ENCODE results near the gene MRGPRD.

Gene MRGPRD

GRCh38 chr11:68942095-68942620, 38.6 kb downstream of the MRGPRD start:
- no peak for DNase-seq

DNA sequence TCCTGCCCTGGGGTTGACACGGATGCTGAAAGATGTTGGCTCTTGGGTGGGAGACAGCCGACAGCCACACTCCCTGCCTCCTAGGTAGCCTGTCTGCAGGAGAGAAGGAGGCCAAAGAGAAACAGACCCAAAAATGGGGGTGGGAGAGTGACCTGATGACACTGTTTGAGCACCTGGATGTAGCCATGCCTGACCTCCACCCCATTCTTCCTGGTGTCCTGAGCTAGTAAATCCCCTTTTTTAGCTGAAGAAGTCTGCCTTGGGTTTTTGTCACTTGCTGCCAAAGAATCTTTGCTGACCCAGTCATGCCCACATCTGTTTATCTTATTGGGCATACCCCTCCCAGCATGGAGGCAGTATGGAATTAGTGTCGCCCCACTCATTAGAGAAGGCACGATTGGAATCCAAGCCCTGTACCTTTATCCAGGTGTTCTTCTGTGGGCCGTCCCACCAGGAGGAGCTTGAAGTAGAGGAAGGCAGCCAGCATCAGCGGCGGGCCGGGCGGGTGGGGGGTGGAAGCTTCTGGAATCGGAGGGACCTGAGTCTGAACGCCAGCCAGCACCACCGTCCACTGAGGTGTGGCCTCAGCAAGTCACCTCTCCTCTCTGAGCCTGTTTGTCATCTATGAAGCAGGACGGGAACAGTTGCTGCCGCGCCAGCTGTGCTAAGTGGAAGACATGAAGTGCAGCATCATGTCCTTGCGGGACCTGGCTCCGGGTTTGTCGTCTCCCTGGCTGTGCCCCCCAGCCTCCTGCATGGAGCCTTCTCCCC, 39.3 kb downstream of the MRGPRD start:
- no peak for DNase-seq

DNA sequence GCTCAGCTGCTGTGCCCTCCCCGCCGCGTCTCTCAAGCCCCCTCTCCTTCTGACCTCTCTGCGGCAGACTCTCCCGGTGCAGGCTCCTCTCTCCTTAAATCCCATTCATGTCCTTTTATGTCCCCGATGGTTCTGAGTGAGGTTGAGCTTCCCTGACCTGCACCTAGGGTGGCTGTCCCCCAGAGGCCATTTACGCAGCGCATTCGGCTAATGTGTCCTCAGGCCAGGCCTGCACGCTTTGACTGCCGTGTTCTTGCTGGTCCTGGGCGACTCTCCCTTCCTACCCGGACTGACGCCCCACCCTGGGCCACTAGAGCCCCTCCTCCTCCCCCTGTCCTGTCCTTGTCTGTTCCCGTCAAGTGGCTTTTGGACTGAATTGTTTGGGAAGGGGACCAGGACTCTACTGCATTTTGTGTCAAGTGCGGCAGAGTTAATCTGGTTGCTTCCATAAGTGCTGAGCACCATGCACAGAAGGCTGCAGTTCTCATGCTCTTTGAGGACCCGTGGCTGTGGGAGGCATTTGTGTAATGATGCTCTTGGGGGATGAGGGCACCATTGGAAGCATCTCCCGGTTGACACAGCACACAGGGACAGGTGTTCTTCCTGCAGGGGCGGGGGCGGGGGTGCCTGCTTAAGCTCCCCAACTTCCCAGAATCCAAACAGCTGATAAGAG, 40.0 kb downstream of the MRGPRD start:
- no peak for DNase-seq

GRCh38 chr11:68939583-68940555, 40.9 kb downstream of the MRGPRD start:
- DNase-seq = no peak

DNA sequence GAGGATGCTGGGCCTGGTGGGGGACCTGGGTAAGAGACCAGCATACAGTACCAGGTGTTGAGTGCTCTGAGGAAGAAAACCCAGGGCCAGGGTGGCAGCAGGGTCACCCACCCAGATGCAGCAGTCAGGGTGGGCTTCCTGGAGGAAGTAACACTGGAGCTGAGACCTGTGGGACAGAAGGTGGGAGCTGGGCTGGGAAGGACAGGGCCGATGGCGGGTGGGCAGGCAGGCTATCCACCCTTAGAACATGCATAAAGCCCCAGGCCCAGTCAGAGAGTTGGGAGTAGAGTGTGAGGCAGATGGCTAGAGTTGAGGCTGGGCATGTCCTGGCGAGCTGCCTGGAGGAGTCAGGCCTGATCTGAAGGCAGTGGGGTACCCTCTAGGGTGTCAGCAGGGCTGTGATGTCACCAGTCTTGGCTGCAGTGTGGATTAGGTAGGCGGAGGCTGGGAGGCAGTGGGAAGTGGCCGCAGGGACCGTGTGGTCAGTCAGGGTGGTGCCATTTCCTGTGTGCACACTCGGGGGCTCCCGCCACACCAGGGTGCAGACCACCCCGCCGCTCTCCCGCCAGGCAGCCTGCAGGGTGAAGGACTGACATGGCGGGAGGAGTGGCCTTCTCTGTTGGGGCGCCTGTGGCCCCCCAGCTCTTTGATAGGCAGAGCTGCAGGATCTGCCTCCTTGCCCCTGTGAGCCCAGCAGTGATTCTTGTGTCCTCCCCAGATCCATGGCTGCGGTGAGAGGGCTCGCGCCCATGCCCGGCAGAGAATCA, 41.8 kb downstream of the MRGPRD start:
- no peak for DNase-seq

- DNase-seq = no peak
These were observed 42.7 kb downstream of the MRGPRD start for GRCh38 chr11:68938088-68938487.

- no peak for DNase-seq
These were observed 43.8 kb downstream of the MRGPRD start for GRCh38 chr11:68936676-68937620.

DNA sequence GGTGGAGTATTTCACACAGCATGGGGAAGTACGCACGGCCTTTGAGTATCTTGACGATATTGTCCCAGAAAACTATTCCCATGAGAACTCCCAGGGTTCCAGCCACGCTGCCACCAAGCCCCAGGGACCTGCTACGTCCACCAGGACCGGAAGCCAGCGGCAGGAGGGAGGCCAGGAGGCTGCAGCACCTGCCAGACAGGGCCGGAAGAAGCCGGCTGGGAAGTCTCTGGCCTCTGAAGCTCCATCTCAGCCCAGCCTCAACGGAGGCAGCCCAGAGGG, 44.5 kb downstream of the MRGPRD start:
- no peak for DNase-seq

- no peak for DNase-seq
These were observed 45.0 kb downstream of the MRGPRD start for GRCh38 chr11:68935516-68936357.

- DNase-seq = no peak
These were observed 45.7 kb downstream of the MRGPRD start for GRCh38 chr11:68935066-68935465.

DNA sequence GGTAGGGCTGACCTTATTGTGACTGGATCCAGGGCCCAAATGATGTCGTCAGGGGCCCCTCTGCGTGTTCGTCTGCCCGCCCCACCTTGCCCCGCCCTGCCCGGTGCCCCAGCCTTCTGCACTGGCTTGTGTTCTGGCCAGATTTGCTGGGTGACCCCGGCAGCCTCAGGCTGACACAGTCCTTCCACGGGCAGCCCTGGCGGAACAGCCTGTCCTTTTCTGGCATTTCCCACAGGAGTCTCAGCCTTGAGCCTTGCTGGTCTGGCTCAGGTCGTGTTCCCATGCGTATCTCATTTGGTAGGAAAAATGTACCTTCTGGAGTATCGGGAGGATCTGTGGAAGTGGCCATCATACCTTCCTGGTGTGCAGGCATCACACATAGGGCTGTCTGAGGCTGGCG, 46.1 kb downstream of the MRGPRD start:
- no peak for DNase-seq

DNA sequence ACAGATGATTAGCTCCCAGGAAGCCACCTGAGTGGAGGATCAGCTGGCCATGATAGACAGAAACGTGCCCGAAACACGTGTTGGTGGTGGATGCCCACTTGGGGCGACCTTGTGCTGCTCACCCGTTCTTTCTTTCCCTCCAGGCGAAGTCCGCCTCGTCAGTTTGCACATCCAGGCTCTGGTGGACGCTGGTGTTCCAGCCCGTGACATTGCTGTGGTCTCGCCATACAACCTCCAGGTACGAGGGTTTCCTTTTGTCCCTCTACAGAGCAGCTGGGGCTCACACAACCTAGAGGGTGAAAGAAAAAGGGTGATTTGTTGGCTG, 46.5 kb downstream of the MRGPRD start:
- no peak for DNase-seq

GRCh38 chr11:68933605-68934320, 47.0 kb downstream of the MRGPRD start:
- no peak for DNase-seq

GRCh38 chr11:68932933-68933577, 47.7 kb downstream of the MRGPRD start:
- DNase-seq = no peak

GRCh38 chr11:68932358-68932757, 48.4 kb downstream of the MRGPRD start:
- DNase-seq = no peak

GRCh38 chr11:68931911-68932310, 48.9 kb downstream of the MRGPRD start:
- no peak for DNase-seq

- DNase-seq = no peak
These were observed 49.6 kb downstream of the MRGPRD start for GRCh38 chr11:68930991-68931855.

All from CD4-positive, alpha-beta T cell treated with Interleukin-17A for 1 hour (primary cell).